Measurements from ENCODE around the gene PAPPA. TPM values are rescaled to one million over a fixed set of nuclear protein-coding genes. Genes with fewer than 3 reads are reported as not detected.

PAPPA gene
- total RNA-seq, 1 experiment from 2014 or later = 0.05 TPM

DNA sequence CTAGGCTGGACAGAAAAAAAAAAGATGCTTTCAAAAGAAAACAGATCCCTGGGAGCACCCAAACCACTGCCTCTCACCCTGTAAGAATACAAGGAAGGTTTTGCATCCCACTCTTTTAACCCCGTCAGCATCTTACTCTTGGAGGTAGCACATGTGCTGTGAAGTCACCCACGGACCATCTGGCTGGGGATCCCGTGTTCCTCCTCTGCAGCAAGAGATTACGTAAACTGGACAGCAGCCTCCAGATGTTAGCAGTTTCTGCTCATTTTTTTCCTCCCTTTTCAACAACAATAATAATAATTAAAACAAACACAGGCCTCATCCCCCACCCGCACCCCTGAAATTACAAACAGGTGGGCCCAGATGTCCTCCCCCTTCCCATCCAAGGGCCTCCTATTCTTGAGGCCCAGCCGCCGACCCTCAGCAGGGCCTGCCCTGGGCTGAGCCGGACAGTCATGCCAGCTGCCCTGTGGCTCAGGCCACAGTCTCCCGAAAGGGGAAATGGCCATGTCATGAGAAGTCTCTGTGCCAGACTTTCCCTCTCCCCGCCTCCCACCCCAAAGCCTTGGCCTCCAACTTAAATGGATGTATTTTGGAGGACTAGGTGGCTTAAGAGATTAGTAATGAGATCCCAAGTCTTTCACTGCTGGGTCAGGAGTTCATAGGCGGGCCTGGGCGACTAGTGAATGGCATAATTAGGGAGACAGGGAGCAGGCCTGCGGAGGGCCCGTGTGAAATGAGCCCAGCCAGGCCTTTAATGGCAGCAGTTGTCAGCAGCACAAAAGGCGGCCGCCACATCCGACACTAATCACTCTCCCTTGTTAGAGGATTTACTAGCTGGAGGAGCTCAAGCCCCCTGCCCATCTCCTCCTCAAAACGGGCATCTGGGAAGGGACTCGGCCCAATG lies 165.1 kb downstream of the PAPPA start:
- CTCF ChIA-PET = no interaction called here
- Histone ChIP-seq H3K9me3 (ENCODE audit: control insufficient read depth in 1 of 2, insufficient read depth in 1 of 2, low read depth in 1 of 2, low read length in 2 of 2) (no peaks in the 10 kb centered on the region), H3K27me3 (ENCODE audit: insufficient read depth, low read length) (peaks cover 29% of the 10 kb centered on the region), H2AFZ (ENCODE audit: low read depth, low read length, poor library complexity, severe bottlenecking) (no peak overlapping the region), H3K4me1 (ENCODE audit: control insufficient read depth in 1 of 2, insufficient read depth in 2 of 2, low read length in 2 of 2) (no peaks in the 10 kb centered on the region), H3K36me3 (ENCODE audit: control insufficient read depth in 1 of 2, insufficient read depth in 2 of 2, low read length in 2 of 2) (no peaks in the 10 kb centered on the region), H3K79me2 (ENCODE audit: insufficient read depth, low read length) (no peaks in the 10 kb centered on the region), H4K20me1 (ENCODE audit: insufficient read depth) (no peaks in the 10 kb centered on the region), H3K9me2 (ENCODE audit: insufficient read depth) (no peaks in the 10 kb centered on the region), H3K9ac (ENCODE audit: low read length) (no peak overlapping the region), H3K4me2 (ENCODE audit: low read length) (no peak overlapping the region), H3K4me3 (replicated peaks in 1 of 2; ENCODE audit: low read depth in 1 of 2, low read length in 2 of 2) (no peak overlapping the region), H3K27ac (ENCODE audit: low read depth, low read length) (no peak overlapping the region)
- intact Hi-C loops (cut with micrococcal nuclease) = no loop called here
- TF ChIP-seq JUND (IDR thresholded peaks at IDR 0.05) (no peak), FOSL1 (IDR thresholded peaks at IDR 0.05; ENCODE audit: low read depth) (no peak), POLR2A (IDR thresholded peaks at IDR 0.05; ENCODE audit: borderline replicate concordance, extremely low read depth, insufficient read depth, insufficient read length) (no peak), CEBPB (IDR thresholded peaks at IDR 0.05; ENCODE audit: low read depth) (no peak), SIN3A (IDR thresholded peaks at IDR 0.05; ENCODE audit: low read depth) (no peak), ZFX (IDR thresholded peaks at IDR 0.05) (no peak), SP1 (IDR thresholded peaks at IDR 0.05; ENCODE audit: low read depth) (no peak), EZH2 (IDR thresholded peaks at IDR 0.05) (no peak), EZH2phosphoT487 (IDR thresholded peaks at IDR 0.05; ENCODE audit: borderline replicate concordance) (no peak), RAD21 (IDR thresholded peaks at IDR 0.05; ENCODE audit: low read depth) (no peak), TCF7L2 (IDR thresholded peaks at IDR 0.05; ENCODE audit: borderline replicate concordance, extremely low read depth, insufficient read depth, insufficient read length) (no peak), ZNF274 (IDR thresholded peaks at IDR 0.05; ENCODE audit: low read depth, low read length) (no peak), EGR1 (IDR thresholded peaks at IDR 0.05; ENCODE audit: low read depth) (no peak), ELF1 (IDR thresholded peaks at IDR 0.05; ENCODE audit: borderline replicate concordance, low read depth) (no peak)
- TF ChIP-seq, protein P1, sequence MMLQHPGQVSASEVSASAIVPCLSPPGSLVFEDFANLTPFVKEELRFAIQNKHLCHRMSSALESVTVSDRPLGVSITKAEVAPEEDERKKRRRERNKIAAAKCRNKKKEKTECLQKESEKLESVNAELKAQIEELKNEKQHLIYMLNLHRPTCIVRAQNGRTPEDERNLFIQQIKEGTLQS (IDR thresholded peaks at IDR 0.05) = no peak
- TF ChIP-seq, protein P2, sequence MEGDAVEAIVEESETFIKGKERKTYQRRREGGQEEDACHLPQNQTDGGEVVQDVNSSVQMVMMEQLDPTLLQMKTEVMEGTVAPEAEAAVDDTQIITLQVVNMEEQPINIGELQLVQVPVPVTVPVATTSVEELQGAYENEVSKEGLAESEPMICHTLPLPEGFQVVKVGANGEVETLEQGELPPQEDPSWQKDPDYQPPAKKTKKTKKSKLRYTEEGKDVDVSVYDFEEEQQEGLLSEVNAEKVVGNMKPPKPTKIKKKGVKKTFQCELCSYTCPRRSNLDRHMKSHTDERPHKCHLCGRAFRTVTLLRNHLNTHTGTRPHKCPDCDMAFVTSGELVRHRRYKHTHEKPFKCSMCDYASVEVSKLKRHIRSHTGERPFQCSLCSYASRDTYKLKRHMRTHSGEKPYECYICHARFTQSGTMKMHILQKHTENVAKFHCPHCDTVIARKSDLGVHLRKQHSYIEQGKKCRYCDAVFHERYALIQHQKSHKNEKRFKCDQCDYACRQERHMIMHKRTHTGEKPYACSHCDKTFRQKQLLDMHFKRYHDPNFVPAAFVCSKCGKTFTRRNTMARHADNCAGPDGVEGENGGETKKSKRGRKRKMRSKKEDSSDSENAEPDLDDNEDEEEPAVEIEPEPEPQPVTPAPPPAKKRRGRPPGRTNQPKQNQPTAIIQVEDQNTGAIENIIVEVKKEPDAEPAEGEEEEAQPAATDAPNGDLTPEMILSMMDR (IDR thresholded peaks at IDR 0.05 in 2 of 3, conservative IDR thresholded peaks at IDR 0.05 in 1 of 3; ENCODE audit: borderline replicate concordance in 1 of 3, insufficient read depth in 1 of 3, low read depth in 2 of 3, low read length in 2 of 3) = no peak
- TF ChIP-seq, protein P3, sequence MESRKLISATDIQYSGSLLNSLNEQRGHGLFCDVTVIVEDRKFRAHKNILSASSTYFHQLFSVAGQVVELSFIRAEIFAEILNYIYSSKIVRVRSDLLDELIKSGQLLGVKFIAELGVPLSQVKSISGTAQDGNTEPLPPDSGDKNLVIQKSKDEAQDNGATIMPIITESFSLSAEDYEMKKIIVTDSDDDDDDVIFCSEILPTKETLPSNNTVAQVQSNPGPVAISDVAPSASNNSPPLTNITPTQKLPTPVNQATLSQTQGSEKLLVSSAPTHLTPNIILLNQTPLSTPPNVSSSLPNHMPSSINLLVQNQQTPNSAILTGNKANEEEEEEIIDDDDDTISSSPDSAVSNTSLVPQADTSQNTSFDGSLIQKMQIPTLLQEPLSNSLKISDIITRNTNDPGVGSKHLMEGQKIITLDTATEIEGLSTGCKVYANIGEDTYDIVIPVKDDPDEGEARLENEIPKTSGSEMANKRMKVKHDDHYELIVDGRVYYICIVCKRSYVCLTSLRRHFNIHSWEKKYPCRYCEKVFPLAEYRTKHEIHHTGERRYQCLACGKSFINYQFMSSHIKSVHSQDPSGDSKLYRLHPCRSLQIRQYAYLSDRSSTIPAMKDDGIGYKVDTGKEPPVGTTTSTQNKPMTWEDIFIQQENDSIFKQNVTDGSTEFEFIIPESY (IDR thresholded peaks at IDR 0.05; ENCODE audit: extremely low read depth, insufficient replicate concordance, low read length) = no peak
- TF ChIP-seq, protein P4, sequence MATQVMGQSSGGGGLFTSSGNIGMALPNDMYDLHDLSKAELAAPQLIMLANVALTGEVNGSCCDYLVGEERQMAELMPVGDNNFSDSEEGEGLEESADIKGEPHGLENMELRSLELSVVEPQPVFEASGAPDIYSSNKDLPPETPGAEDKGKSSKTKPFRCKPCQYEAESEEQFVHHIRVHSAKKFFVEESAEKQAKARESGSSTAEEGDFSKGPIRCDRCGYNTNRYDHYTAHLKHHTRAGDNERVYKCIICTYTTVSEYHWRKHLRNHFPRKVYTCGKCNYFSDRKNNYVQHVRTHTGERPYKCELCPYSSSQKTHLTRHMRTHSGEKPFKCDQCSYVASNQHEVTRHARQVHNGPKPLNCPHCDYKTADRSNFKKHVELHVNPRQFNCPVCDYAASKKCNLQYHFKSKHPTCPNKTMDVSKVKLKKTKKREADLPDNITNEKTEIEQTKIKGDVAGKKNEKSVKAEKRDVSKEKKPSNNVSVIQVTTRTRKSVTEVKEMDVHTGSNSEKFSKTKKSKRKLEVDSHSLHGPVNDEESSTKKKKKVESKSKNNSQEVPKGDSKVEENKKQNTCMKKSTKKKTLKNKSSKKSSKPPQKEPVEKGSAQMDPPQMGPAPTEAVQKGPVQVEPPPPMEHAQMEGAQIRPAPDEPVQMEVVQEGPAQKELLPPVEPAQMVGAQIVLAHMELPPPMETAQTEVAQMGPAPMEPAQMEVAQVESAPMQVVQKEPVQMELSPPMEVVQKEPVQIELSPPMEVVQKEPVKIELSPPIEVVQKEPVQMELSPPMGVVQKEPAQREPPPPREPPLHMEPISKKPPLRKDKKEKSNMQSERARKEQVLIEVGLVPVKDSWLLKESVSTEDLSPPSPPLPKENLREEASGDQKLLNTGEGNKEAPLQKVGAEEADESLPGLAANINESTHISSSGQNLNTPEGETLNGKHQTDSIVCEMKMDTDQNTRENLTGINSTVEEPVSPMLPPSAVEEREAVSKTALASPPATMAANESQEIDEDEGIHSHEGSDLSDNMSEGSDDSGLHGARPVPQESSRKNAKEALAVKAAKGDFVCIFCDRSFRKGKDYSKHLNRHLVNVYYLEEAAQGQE (IDR thresholded peaks at IDR 0.05; ENCODE audit: low read depth) = no peak
- DNase-seq (ENCODE audit: low read depth, low spot score) (no peak), ATAC-seq (no peak)
- POLR2A ChIA-PET = no interaction called here
- BruUV-seq (replicated peaks) = no TSS peak
- RAD21 ChIA-PET (ENCODE audit: low non-redundant PET in 1 of 2, low total read pairs in 2 of 2, uncharacterized antibody in 2 of 2, unreplicated experiment in 2 of 2) = no interaction called here
